ENCODE data around the gene ZNF236. TPM values are rescaled to one million over a fixed set of nuclear protein-coding genes. Genes with fewer than 3 reads are reported as not detected.
"Not testable (repeated sequence)": the region's sequence is repeated elsewhere in the genome, so short reads cannot be mapped to it uniquely, and the experiment has no call there.

Gene ZNF236
- total and polyA plus RNA-seq, 2 donors: 4.0 to 10.4 TPM

DNA sequence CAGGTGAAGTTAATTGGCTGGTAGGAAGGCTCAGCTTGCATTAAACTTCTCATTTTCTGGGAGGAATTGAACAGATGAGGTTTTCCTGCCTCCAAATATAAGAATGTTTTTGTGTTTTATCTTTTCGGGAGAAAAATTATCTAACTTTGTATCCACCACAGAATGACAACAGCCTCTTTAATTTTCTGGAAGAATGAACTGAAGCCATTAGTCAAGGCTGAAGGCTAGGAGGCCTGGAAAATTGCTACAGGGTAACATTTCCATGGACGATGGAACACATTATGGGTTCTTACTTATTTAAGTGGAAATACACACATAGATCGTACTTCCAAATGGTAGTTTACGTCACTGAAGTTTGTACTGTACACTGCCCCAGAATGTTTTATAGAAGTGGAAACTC is 28.0 kb upstream of the ZNF236 start:
- H3K27me3 ChIP-seq (ENCODE audit: control insufficient read depth in 2 of 2, insufficient read depth in 1 of 2, low read length in 1 of 2): no peaks in the 10 kb centered on the region

DNA sequence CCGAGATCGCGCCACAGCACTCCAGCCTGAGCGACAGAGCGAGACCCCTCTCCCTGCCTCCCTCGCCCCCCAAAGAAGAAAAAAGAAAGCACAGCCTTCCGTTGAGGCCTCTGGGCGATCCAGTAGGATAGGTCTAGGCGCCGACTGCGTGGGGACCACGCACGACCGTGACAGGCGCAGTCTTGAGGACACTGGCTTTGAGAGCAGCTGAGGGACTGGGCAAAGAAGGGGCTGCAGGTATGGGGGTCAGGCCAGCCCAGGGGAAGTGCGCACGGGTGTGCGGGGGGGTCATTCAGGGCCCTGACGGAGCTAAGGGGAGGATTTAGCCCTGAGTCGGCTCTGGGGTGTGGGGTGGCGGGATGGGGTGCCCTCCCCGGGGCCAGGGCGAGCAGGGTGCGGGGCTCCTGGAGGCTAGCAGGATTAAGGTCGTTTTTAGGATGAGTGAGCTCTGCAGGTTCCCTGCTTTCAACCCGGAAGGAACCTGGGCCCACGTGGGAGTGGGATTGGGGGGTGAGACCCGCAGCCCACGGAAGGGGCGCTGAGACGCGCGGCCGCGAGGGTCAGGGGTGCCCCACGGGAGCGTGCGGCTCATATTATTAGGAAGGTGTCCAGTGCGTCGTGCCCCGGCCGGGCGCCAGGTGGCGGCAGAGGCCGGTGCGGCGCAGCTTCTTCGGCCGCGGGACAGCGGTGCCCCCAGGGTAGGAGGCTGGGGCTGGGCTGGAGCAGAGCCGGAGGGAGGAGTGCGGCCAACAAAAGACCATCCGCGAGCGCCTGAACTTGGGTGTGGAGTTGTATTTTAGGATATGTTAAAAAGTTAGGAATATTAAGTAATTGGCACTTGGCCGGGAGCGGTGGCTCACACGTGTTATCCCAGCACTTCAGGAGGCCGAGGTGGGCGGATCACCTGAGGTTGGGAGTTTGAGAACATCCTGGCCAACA is 20.5 kb upstream of the ZNF236 start:
- DNase-seq (ENCODE audit: low read depth in 6 of 9, low spot score in 9 of 9): peak in 2 of 9 donors; percentile 18 to 32
- H3K36me3 ChIP-seq (ENCODE audit: control insufficient read depth in 2 of 2, insufficient read depth in 2 of 2, low read length in 1 of 2): no peaks in the 10 kb centered on the region
- peaks cover 0 to 2% of the 10 kb centered on the region in 2 donors for H3K4me1 ChIP-seq (ENCODE audit: control insufficient read depth in 2 of 2, insufficient read depth in 2 of 2, low read length in 2 of 2)
- H3K9me3 ChIP-seq (ENCODE audit: control insufficient read depth in 2 of 2, insufficient read depth in 1 of 2, low read length in 1 of 2): no peaks in the 10 kb centered on the region
- H3K27ac ChIP-seq (ENCODE audit: low read depth in 1 of 2, low read length in 1 of 2): no peak overlapping the region
- WGBS: 25% methylated on average over 61 of the region's 61 CpGs
- H3K27me3 ChIP-seq (ENCODE audit: control insufficient read depth in 2 of 2, insufficient read depth in 1 of 2, low read length in 1 of 2): peaks cover 4 to 21% of the 10 kb centered on the region in 2 donors
- H3K4me3 ChIP-seq (ENCODE audit: low read length in 2 of 2): no peak overlapping the region

More for the DNA sequence above, 28.0 kb upstream of the ZNF236 start:
- no peaks in the 10 kb centered on the region for H3K4me1 ChIP-seq (ENCODE audit: control insufficient read depth in 2 of 2, insufficient read depth in 2 of 2, low read length in 2 of 2)
- H3K4me3 ChIP-seq (ENCODE audit: low read length in 2 of 2): no peak overlapping the region
- no peaks in the 10 kb centered on the region for H3K36me3 ChIP-seq (ENCODE audit: control insufficient read depth in 2 of 2, insufficient read depth in 2 of 2, low read length in 1 of 2)
- no peak overlapping the region for H3K27ac ChIP-seq (ENCODE audit: low read depth in 1 of 2, low read length in 1 of 2)
- DNase-seq (ENCODE audit: low read depth in 6 of 9, low spot score in 9 of 9): no peak
- peaks cover 2 to 16% of the 10 kb centered on the region in 2 donors for H3K9me3 ChIP-seq (ENCODE audit: control insufficient read depth in 2 of 2, insufficient read depth in 1 of 2, low read length in 1 of 2)
- WGBS: 81% methylated on average over 4 of the region's 4 CpGs

DNA sequence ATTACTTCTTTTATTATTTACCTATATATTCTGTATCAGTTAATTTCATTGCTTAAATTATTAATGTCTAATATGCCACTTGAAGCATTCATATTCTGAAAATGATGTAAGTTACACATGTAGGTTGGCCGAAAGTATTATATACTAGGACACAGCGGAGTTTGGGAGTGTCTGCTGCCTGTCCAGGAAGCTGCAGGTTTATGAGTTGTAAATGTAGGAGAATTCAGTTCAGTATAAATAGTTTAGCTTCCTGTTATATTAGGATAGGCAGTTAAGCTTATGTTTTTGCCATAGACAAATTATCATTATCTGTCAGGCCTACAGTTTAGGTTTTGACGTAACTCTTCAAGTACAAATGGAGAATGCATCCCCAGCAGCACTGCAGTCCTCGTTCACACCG is 18.9 kb upstream of the ZNF236 start:
- DNase-seq (ENCODE audit: low read depth in 6 of 9, low spot score in 9 of 9): no peak
- WGBS: 41% methylated on average over 5 of the region's 5 CpGs
- no peak overlapping the region for H3K27ac ChIP-seq (ENCODE audit: low read depth in 1 of 2, low read length in 1 of 2)
- H3K27me3 ChIP-seq (ENCODE audit: control insufficient read depth in 2 of 2, insufficient read depth in 1 of 2, low read length in 1 of 2): peaks cover 4 to 21% of the 10 kb centered on the region in 2 donors
- peaks cover 0 to 2% of the 10 kb centered on the region in 2 donors for H3K4me1 ChIP-seq (ENCODE audit: control insufficient read depth in 2 of 2, insufficient read depth in 2 of 2, low read length in 2 of 2)
- H3K9me3 ChIP-seq (ENCODE audit: control insufficient read depth in 2 of 2, insufficient read depth in 1 of 2, low read length in 1 of 2): no peaks in the 10 kb centered on the region
- H3K4me3 ChIP-seq (ENCODE audit: low read length in 2 of 2): no peak overlapping the region
- peaks cover 0 to 3% of the 10 kb centered on the region in 2 donors for H3K36me3 ChIP-seq (ENCODE audit: control insufficient read depth in 2 of 2, insufficient read depth in 2 of 2, low read length in 1 of 2)

DNA sequence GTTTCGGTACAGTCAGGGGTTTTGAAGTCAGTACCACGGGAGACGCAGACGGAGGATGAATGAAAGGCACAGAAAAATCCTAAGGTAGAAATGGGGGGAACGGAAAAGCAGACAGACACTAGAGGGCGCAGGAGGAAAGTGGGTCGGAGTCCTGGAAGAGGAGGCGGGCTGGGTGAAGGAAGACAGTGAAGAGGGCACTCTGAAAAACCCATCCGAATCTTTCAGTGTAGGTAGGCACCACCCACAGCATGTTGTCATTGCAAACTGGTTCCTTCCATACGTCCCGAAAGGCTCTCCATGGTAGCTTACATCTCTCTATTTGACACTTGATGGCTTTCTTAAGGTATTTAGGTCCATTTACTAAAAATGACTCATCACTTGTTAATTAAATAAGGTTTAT is 18.5 kb upstream of the ZNF236 start:
- H3K27me3 ChIP-seq (ENCODE audit: control insufficient read depth in 2 of 2, insufficient read depth in 1 of 2, low read length in 1 of 2): peaks cover 4 to 21% of the 10 kb centered on the region in 2 donors
- no peak overlapping the region for H3K4me3 ChIP-seq (ENCODE audit: low read length in 2 of 2)
- peaks cover 0 to 3% of the 10 kb centered on the region in 2 donors for H3K36me3 ChIP-seq (ENCODE audit: control insufficient read depth in 2 of 2, insufficient read depth in 2 of 2, low read length in 1 of 2)
- 5% methylated on average over 11 of the region's 11 CpGs for WGBS
- H3K4me1 ChIP-seq (ENCODE audit: control insufficient read depth in 2 of 2, insufficient read depth in 2 of 2, low read length in 2 of 2): peaks cover 0 to 2% of the 10 kb centered on the region in 2 donors
- DNase-seq (ENCODE audit: low read depth in 6 of 9, low spot score in 9 of 9): peak; percentile 34 to 82 (median 62)
- no peaks in the 10 kb centered on the region for H3K9me3 ChIP-seq (ENCODE audit: control insufficient read depth in 2 of 2, insufficient read depth in 1 of 2, low read length in 1 of 2)
- H3K27ac ChIP-seq (ENCODE audit: low read depth in 1 of 2, low read length in 1 of 2): no peak overlapping the region

DNA sequence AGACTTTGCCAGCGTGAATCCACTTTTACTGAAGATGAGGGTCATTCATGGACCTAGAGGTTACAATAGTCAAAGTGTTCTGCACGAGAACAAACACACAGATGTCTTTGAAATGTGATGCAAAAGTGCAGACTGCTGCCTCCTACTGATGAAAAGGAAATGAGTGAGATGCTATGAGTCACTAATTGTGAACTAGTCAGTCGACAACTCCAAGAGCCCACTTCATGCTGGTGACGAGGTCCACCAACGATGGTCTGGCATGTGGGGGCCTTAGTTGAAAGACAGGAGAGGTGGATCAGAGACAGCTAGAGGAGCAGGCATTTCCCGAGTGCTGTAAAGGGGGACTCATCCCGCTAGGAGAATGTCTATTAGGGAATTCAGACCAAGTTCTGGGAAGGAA is 17.1 kb upstream of the ZNF236 start:
- DNase-seq (ENCODE audit: low read depth in 6 of 9, low spot score in 9 of 9): no peak
- peaks cover 0 to 2% of the 10 kb centered on the region in 2 donors for H3K4me1 ChIP-seq (ENCODE audit: control insufficient read depth in 2 of 2, insufficient read depth in 2 of 2, low read length in 2 of 2)
- peaks cover 4 to 21% of the 10 kb centered on the region in 2 donors for H3K27me3 ChIP-seq (ENCODE audit: control insufficient read depth in 2 of 2, insufficient read depth in 1 of 2, low read length in 1 of 2)
- no peak overlapping the region for H3K4me3 ChIP-seq (ENCODE audit: low read length in 2 of 2)
- 89% methylated on average over 7 of the region's 7 CpGs for WGBS
- H3K36me3 ChIP-seq (ENCODE audit: control insufficient read depth in 2 of 2, insufficient read depth in 2 of 2, low read length in 1 of 2): peaks cover 0 to 3% of the 10 kb centered on the region in 2 donors
- no peak overlapping the region for H3K27ac ChIP-seq (ENCODE audit: low read depth in 1 of 2, low read length in 1 of 2)
- no peaks in the 10 kb centered on the region for H3K9me3 ChIP-seq (ENCODE audit: control insufficient read depth in 2 of 2, insufficient read depth in 1 of 2, low read length in 1 of 2)

DNA sequence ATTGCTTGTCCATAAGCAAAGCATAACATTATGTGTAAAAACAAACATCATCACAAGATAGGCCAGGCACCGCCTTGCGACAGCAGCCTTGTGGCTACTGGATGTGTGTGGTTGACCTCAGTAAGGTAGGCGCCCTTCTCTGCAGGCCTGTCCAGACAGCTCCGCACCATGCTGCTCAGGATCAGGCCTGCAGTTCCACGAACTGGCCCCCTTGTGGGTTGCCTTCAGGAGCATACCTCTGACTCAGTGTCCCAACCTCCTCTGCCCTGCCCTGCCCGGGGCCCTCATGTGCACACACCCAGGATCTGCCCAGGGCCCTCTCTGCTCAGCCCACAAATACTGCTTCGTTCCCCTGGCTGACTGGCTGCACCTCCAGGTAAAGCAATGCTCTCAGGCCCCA is 16.1 kb upstream of the ZNF236 start:
- Histone ChIP-seq H3K36me3 (ENCODE audit: control insufficient read depth in 2 of 2, insufficient read depth in 2 of 2, low read length in 1 of 2) (peaks cover 0 to 3% of the 10 kb centered on the region in 2 donors), H3K27me3 (ENCODE audit: control insufficient read depth in 2 of 2, insufficient read depth in 1 of 2, low read length in 1 of 2) (peaks cover 4 to 17% of the 10 kb centered on the region in 2 donors), H3K4me3 (ENCODE audit: low read length in 2 of 2) (no peak overlapping the region), H3K9me3 (ENCODE audit: control insufficient read depth in 2 of 2, insufficient read depth in 1 of 2, low read length in 1 of 2) (no peaks in the 10 kb centered on the region), H3K27ac (ENCODE audit: low read depth in 1 of 2, low read length in 1 of 2) (no peak overlapping the region), H3K4me1 (ENCODE audit: control insufficient read depth in 2 of 2, insufficient read depth in 2 of 2, low read length in 2 of 2) (peaks cover 0 to 2% of the 10 kb centered on the region in 2 donors)
- no peak for DNase-seq (ENCODE audit: low read depth in 6 of 9, low spot score in 9 of 9)
- WGBS: 95% methylated on average over 7 of the region's 7 CpGs

DNA sequence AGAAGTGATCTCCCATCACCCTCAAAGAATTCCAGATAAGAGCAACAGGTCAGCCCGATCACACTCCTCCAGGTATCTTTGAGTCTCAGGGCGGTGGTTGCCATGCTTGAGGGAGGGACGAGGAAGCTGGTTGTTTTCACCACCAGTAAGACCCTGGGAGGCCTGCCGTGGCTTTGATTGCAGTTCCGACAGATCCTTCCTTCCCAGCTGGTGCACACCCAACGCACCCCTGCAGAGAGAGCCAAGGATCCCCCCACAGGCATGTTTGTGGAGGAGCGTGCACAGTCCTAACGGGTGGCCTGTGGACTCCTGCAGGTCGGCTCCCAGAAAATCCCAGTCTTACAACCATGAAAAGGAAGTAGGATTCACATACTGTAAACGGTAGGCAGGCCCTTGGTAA is 13.8 kb upstream of the ZNF236 start:
- no peaks in the 10 kb centered on the region for H3K9me3 ChIP-seq (ENCODE audit: control insufficient read depth in 2 of 2, insufficient read depth in 1 of 2, low read length in 1 of 2)
- H3K27ac ChIP-seq (ENCODE audit: low read depth in 1 of 2, low read length in 1 of 2): no peak overlapping the region
- no peaks in the 10 kb centered on the region for H3K27me3 ChIP-seq (ENCODE audit: control insufficient read depth in 2 of 2, insufficient read depth in 1 of 2, low read length in 1 of 2)
- no peak for DNase-seq (ENCODE audit: low read depth in 6 of 9, low spot score in 9 of 9)
- peaks cover 0 to 5% of the 10 kb centered on the region in 2 donors for H3K36me3 ChIP-seq (ENCODE audit: control insufficient read depth in 2 of 2, insufficient read depth in 2 of 2, low read length in 1 of 2)
- WGBS: 97% methylated on average over 10 of the region's 10 CpGs
- no peak overlapping the region for H3K4me3 ChIP-seq (ENCODE audit: low read length in 2 of 2)
- no peaks in the 10 kb centered on the region for H3K4me1 ChIP-seq (ENCODE audit: control insufficient read depth in 2 of 2, insufficient read depth in 2 of 2, low read length in 2 of 2)

DNA sequence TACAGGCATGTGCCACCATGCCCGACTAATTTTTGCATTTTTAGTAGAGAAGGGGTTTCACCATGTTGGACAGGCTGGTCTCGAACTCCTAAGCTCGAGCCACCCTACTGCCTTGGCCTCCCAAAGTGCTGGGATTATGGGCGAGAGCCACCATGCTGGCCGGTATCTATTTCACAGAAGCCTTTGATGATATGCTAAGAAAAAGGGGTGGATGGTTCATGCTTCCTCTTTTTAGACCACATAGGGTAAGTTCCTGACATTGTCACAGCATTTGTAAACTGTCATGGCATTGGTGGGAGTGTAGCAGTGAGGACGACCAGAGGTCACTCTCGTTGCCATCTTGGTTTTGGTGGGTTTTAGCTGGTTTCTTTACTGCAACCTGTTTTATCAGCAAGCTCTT is 10.8 kb upstream of the ZNF236 start:
- H3K27me3 ChIP-seq (ENCODE audit: control insufficient read depth in 2 of 2, insufficient read depth in 1 of 2, low read length in 1 of 2); H3K27ac ChIP-seq (ENCODE audit: low read depth in 1 of 2, low read length in 1 of 2); H3K4me3 ChIP-seq (ENCODE audit: low read length in 2 of 2); H3K4me1 ChIP-seq (ENCODE audit: control insufficient read depth in 2 of 2, insufficient read depth in 2 of 2, low read length in 2 of 2); H3K9me3 ChIP-seq (ENCODE audit: control insufficient read depth in 2 of 2, insufficient read depth in 1 of 2, low read length in 1 of 2); DNase-seq (ENCODE audit: low read depth in 6 of 9, low spot score in 9 of 9): not testable (repeated sequence)
- H3K36me3 ChIP-seq (ENCODE audit: control insufficient read depth in 2 of 2, insufficient read depth in 2 of 2, low read length in 1 of 2): peaks cover 6 to 16% of the 10 kb centered on the region in 2 donors
- 87% methylated on average over 7 of the region's 7 CpGs for WGBS

DNA sequence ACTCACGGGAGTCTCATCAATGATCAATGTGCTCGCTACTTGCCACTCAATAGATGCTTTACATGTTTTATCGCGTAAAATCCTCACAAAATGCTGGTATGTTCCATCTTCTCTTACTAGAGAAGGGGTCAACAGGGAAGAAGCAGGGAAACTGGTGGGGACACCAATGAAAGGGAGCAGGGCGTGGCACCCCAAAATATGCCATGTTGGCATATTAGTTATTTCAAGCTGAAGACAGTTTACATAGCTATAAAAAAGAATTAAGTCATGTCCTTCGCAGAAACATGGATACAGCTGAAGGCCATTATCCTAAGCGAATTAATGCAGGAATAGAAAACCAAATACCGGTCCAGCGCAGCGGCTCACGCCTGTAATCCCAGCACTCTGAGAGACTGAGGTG is 8.1 kb upstream of the ZNF236 start:
- WGBS: 89% methylated on average over 11 of the region's 11 CpGs
- no peak overlapping the region for H3K4me3 ChIP-seq (ENCODE audit: low read length in 2 of 2)
- H3K9me3 ChIP-seq (ENCODE audit: control insufficient read depth in 2 of 2, insufficient read depth in 1 of 2, low read length in 1 of 2): no peaks in the 10 kb centered on the region
- no peaks in the 10 kb centered on the region for H3K27me3 ChIP-seq (ENCODE audit: control insufficient read depth in 2 of 2, insufficient read depth in 1 of 2, low read length in 1 of 2)
- no peak overlapping the region for H3K27ac ChIP-seq (ENCODE audit: low read depth in 1 of 2, low read length in 1 of 2)
- no peak for DNase-seq (ENCODE audit: low read depth in 6 of 9, low spot score in 9 of 9)
- H3K4me1 ChIP-seq (ENCODE audit: control insufficient read depth in 2 of 2, insufficient read depth in 2 of 2, low read length in 2 of 2): no peaks in the 10 kb centered on the region
- peaks cover 8 to 13% of the 10 kb centered on the region in 2 donors for H3K36me3 ChIP-seq (ENCODE audit: control insufficient read depth in 2 of 2, insufficient read depth in 2 of 2, low read length in 1 of 2)

Measured in thymus (tissue), 11 donors.